ENCODE data around the gene RNF6. TPM values are rescaled to one million over a fixed set of nuclear protein-coding genes. Genes with fewer than 3 reads are reported as not detected.

RNF6 gene
- total RNA-seq, 1 experiment from 2014 or later, result 33.2 TPM

GRCh38 chr13:26259634-26260033 lies 37.5 kb upstream of the RNF6 start:
- ChIA-PET CTCF (no interaction called here), POLR2A (no interaction called here), RAD21 (ENCODE audit: low non-redundant PET in 1 of 2, low total read pairs in 2 of 2, uncharacterized antibody in 2 of 2, unreplicated experiment in 2 of 2) (no interaction called here)
- BruUV-seq (replicated peaks), result no TSS peak
- no peak for DNase-seq (ENCODE audit: low read depth, low spot score)
- no peak for ATAC-seq
- H3K4me3 ChIP-seq (replicated peaks in 1 of 2; ENCODE audit: low read depth in 1 of 2, low read length in 2 of 2), result no peak overlapping the region
- TF ChIP-seq REST (IDR thresholded peaks at IDR 0.05; ENCODE audit: low read depth) (0 out of 2 replicates have a peak, but pooled peaks have one; percentile 8), ATF3 (IDR thresholded peaks at IDR 0.05) (no peak)
- H3K9me3 ChIP-seq (ENCODE audit: control insufficient read depth in 1 of 2, insufficient read depth in 1 of 2, low read depth in 1 of 2, low read length in 2 of 2), result no peaks in the 10 kb centered on the region
- no peak overlapping the region for H3K27ac ChIP-seq (ENCODE audit: low read depth, low read length)
- peaks cover 94% of the 10 kb centered on the region for H3K79me2 ChIP-seq (ENCODE audit: insufficient read depth, low read length)
- no peak overlapping the region for H3K9ac ChIP-seq (ENCODE audit: low read length)
- H2AFZ ChIP-seq (ENCODE audit: low read depth, low read length, poor library complexity, severe bottlenecking), result no peak overlapping the region
- H4K20me1 ChIP-seq (ENCODE audit: insufficient read depth), result peaks cover 14% of the 10 kb centered on the region; the same call in 1 of the 2 replicates
- no peaks in the 10 kb centered on the region for H3K9me2 ChIP-seq (ENCODE audit: insufficient read depth)
- H3K4me2 ChIP-seq (ENCODE audit: low read length), result no peak overlapping the region
- intact Hi-C loops (cut with micrococcal nuclease), result no loop called here
- peaks cover 6 to 9% of the 10 kb centered on the region in 2 experiments; a peak in 3 of 4 replicates for H3K4me1 ChIP-seq (ENCODE audit: control insufficient read depth in 1 of 2, insufficient read depth in 2 of 2, low read length in 2 of 2)
- H3K36me3 ChIP-seq (ENCODE audit: control insufficient read depth in 1 of 2, insufficient read depth in 2 of 2, low read length in 2 of 2), result no peaks in the 10 kb centered on the region
- H3K27me3 ChIP-seq (ENCODE audit: insufficient read depth, low read length), result no peaks in the 10 kb centered on the region

GRCh38 chr13:26257049-26257448 lies 34.9 kb upstream of the RNF6 start:
- Histone ChIP-seq H3K9me2 (ENCODE audit: insufficient read depth) (no peaks in the 10 kb centered on the region), H2AFZ (ENCODE audit: low read depth, low read length, poor library complexity, severe bottlenecking) (no peak overlapping the region), H3K27me3 (ENCODE audit: insufficient read depth, low read length) (no peaks in the 10 kb centered on the region), H3K79me2 (ENCODE audit: insufficient read depth, low read length) (peaks cover 76% of the 10 kb centered on the region), H3K9me3 (ENCODE audit: control insufficient read depth in 1 of 2, insufficient read depth in 1 of 2, low read depth in 1 of 2, low read length in 2 of 2) (no peaks in the 10 kb centered on the region), H3K4me3 (replicated peaks in 1 of 2; ENCODE audit: low read depth in 1 of 2, low read length in 2 of 2) (no peak overlapping the region), H3K36me3 (ENCODE audit: control insufficient read depth in 1 of 2, insufficient read depth in 2 of 2, low read length in 2 of 2) (no peaks in the 10 kb centered on the region), H3K9ac (ENCODE audit: low read length) (no peak overlapping the region), H4K20me1 (ENCODE audit: insufficient read depth) (peaks cover 14% of the 10 kb centered on the region; the same call in 1 of the 2 replicates), H3K4me2 (ENCODE audit: low read length) (no peak overlapping the region), H3K4me1 (ENCODE audit: control insufficient read depth in 1 of 2, insufficient read depth in 2 of 2, low read length in 2 of 2) (peaks cover 6 to 13% of the 10 kb centered on the region in 2 experiments; a peak in 3 of 4 replicates), H3K27ac (ENCODE audit: low read depth, low read length) (no peak overlapping the region)
- no TSS peak for BruUV-seq (replicated peaks)
- POLR2A ChIA-PET, result no interaction called here
- RAD21 ChIA-PET (ENCODE audit: low non-redundant PET in 1 of 2, low total read pairs in 2 of 2, uncharacterized antibody in 2 of 2, unreplicated experiment in 2 of 2), result no interaction called here
- intact Hi-C loops (cut with micrococcal nuclease), result no loop called here
- DNase-seq (ENCODE audit: low read depth, low spot score), result no peak
- CTCF ChIA-PET, result no interaction called here
- no peak for ATAC-seq
- TF ChIP-seq POLR2AphosphoS5 (IDR thresholded peaks at IDR 0.05; ENCODE audit: low read depth, low read length), result no peak
- TF ChIP-seq CBX3 (IDR thresholded peaks at IDR 0.05; ENCODE audit: low read depth), result no peak
- no peak for TF ChIP-seq ZBTB33 (IDR thresholded peaks at IDR 0.05; ENCODE audit: extremely low read depth, insufficient replicate concordance, low read length)
- no peak for TF ChIP-seq SP1 (IDR thresholded peaks at IDR 0.05; ENCODE audit: low read depth)
- TF ChIP-seq TCF7L2 (IDR thresholded peaks at IDR 0.05; ENCODE audit: borderline replicate concordance, extremely low read depth, insufficient read depth, insufficient read length), result no peak
- TF ChIP-seq EZH2phosphoT487 (IDR thresholded peaks at IDR 0.05; ENCODE audit: borderline replicate concordance), result no peak
- no peak for TF ChIP-seq EZH2 (IDR thresholded peaks at IDR 0.05)
- no peak for TF ChIP-seq JUND (IDR thresholded peaks at IDR 0.05)
- TF ChIP-seq CEBPB (IDR thresholded peaks at IDR 0.05; ENCODE audit: low read depth), result no peak
